Coronary artery (tissue), 2 donors: Measurements from ENCODE around the gene MYO5A.

Experiments used
- DNase-seq: peaks from one replicate; pipeline ENCODE4 v3.0.0-alpha.2; 2017; ENCODE audit warnings: low spot score
- H3K27ac ChIP-seq, 2 donors: fragments of 200-600 bp; sonication (generic); one replicate each; pipeline ENCODE4 v1.5.1; 2016 to 2019
- H3K4me3 ChIP-seq: fragments of 200-600 bp; sonication (generic); 2 replicates; pipeline ENCODE4 v1.5.1; 2016; ENCODE audit warnings: mild to moderate bottlenecking, moderate library complexity
- CTCF ChIP-seq: fragments of 200-600 bp; sonication (generic); IDR thresholded peaks from one replicate; pipeline ENCODE4 v1.5.1; 2019; ENCODE audit warnings: antibody characterized with exemption

The MYO5A gene

GRCh38 chr15:52303093-52303772, 225.4 kb downstream of the MYO5A start:
- no peak for TF ChIP-seq CTCF
- no peak overlapping the region for H3K4me3 ChIP-seq
- H3K27ac ChIP-seq = no peak overlapping the region
- no peak for DNase-seq

- no peak for DNase-seq
- no peak for TF ChIP-seq CTCF
- no peak overlapping the region for H3K27ac ChIP-seq
- no peak overlapping the region for H3K4me3 ChIP-seq
Observed at GRCh38 chr15:52301265-52301847, 227.3 kb downstream of the MYO5A start.

- DNase-seq = no peak
- Histone ChIP-seq H3K4me3 (peak within 1 kb of the TSS; percentile 70), H3K27ac (peak within 1 kb of the TSS in 1 of 2 donors; percentile 67)
- no peak for TF ChIP-seq CTCF
Observed at GRCh38 chr15:52295421-52296001, 233.2 kb downstream of the MYO5A start, which contains the start of gene MYO5C. TSS of gene MYO5C (minus strand) at chr15:52295804. CDS start at chr15:52295636, 168 bp downstream.

GRCh38 chr15:52294881-52295420, 233.7 kb downstream of the MYO5A start:
- Histone ChIP-seq H3K27ac (peak overlapping the region in 1 of 2 donors; percentile 67), H3K4me3 (peak overlapping the region; percentile 70)
- no peak for DNase-seq
- no peak for TF ChIP-seq CTCF

GRCh38 chr15:52292780-52293392, 235.8 kb downstream of the MYO5A start:
- DNase-seq = no peak
- H3K4me3 ChIP-seq = no peak overlapping the region
- TF ChIP-seq CTCF = no peak
- H3K27ac ChIP-seq = no peak overlapping the region

GRCh38 chr15:52291204-52291603, 237.5 kb downstream of the MYO5A start:
- H3K27ac ChIP-seq = no peak overlapping the region
- no peak for TF ChIP-seq CTCF
- DNase-seq = no peak
- no peak overlapping the region for H3K4me3 ChIP-seq
